Esophagus muscularis mucosa (tissue), 3 donors: ENCODE data around the gene ZNF567.

Experiments used
- POLR2A ChIP-seq: fragments of 450-650 bp; IDR thresholded peaks from one replicate; pipeline ENCODE4 v1.6.1; 2017; ENCODE audit warnings: antibody characterized with exemption, moderate library complexity, mild to moderate bottlenecking, low read depth
- POLR2AphosphoS5 ChIP-seq, 2 donors: sonication (generic); formaldehyde crosslinking; IDR thresholded peaks; one replicate each; pipeline ENCODE4 v1.6.1; 2017; ENCODE audit warnings: antibody characterized with exemption in 2 of 2
- TF ChIP-seq, protein P1 (sequence below), 3 experiments: fragments of 200-600 bp in 2 of 3; fragments of 450-650 bp in 1 of 3; sonication (generic) in 2 of 3; IDR thresholded peaks; one replicate each; pipeline ENCODE4 v1.5.1; 2017 to 2019; ENCODE audit warnings: antibody characterized with exemption in 3 of 3, mild to moderate bottlenecking in 2 of 3, moderate library complexity in 1 of 3

DNA sequence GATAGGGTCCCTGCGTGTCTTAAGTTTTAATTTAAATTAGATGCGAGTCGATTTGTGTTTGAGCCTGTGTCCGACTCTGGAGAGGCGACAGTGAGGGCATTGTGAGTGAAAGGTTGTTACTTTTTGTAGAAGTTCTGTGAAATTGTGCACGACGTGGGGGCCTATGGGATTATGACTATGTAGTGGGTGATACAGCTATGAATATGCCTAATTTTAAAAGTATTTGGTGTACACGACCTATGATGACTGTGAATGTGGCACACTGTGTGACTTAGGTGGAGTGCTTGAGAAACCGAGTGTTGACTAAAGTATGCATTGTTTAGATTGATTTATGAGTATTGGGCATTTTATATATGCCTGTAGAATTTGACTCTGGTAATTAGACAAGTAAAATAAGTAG is 646 bp downstream of the ZNF567 start:
- TF ChIP-seq POLR2A (no peak), POLR2AphosphoS5 (IDR thresholded peaks at IDR 0.05) (no peak)
- TF ChIP-seq, protein P1, sequence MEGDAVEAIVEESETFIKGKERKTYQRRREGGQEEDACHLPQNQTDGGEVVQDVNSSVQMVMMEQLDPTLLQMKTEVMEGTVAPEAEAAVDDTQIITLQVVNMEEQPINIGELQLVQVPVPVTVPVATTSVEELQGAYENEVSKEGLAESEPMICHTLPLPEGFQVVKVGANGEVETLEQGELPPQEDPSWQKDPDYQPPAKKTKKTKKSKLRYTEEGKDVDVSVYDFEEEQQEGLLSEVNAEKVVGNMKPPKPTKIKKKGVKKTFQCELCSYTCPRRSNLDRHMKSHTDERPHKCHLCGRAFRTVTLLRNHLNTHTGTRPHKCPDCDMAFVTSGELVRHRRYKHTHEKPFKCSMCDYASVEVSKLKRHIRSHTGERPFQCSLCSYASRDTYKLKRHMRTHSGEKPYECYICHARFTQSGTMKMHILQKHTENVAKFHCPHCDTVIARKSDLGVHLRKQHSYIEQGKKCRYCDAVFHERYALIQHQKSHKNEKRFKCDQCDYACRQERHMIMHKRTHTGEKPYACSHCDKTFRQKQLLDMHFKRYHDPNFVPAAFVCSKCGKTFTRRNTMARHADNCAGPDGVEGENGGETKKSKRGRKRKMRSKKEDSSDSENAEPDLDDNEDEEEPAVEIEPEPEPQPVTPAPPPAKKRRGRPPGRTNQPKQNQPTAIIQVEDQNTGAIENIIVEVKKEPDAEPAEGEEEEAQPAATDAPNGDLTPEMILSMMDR (IDR thresholded peaks at IDR 0.05): no peak
